ENCODE results near the gene DHX32. TPM values are rescaled to one million over a fixed set of nuclear protein-coding genes. Genes with fewer than 3 reads are reported as not detected.

Gene DHX32
- total and polyA plus RNA-seq, 3 donors from 2014 or later = 42.2 to 64.0 (median 60.2) TPM

DNA sequence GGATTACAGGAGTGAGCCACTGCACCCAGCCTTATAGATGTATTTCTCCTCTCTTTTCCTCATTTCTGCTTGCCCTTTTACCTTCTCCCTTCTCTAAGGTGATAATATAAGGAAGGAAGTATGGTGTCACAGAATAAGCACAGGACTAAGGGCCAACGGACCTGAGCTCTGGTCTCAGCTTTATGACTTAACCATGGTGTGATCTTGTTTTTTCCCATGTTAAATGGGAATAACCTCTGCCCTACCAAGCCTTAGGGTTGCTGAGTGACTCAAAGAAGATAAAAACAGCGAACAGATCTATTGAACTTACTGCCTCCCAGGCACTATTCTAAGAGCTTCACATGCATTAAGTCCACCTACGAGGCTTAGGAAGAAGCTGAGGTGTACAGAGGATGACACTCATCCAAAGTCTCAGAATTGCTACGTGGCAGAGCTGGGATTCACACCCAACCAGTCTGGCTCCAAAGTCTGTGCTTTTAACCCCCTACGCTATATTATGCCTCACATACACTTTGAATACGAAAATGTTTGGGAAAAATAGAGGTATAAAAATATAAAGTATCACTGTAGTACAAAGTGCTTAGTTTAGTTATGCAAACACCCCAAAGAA lies 63.6 kb downstream of the DHX32 start:
- intact Hi-C loops (cut with DNase I; ENCODE audit: low total_unique reads) = no loop called here
- H3K27me3 ChIP-seq = no peaks in the 10 kb centered on the region
- H3K36me3 ChIP-seq (ENCODE audit: low read depth, missing control alignments) = no peaks in the 10 kb centered on the region
- peaks cover 7% of the 10 kb centered on the region for H3K4me1 ChIP-seq
- DNase-seq = no peak
- no peaks in the 10 kb centered on the region for H3K9me3 ChIP-seq
- no peak for TF ChIP-seq CTCF (IDR thresholded peaks at IDR 0.05)
- no peak for TF ChIP-seq POLR2A (IDR thresholded peaks at IDR 0.05)
- 88 to 94% methylated on average over 6 of the region's 6 CpGs for WGBS, 2 donors
- no peak overlapping the region for H3K27ac ChIP-seq
- no peak overlapping the region for H3K4me3 ChIP-seq

- no peak for TF ChIP-seq CTCF (IDR thresholded peaks at IDR 0.05)
- no peak for TF ChIP-seq POLR2A (IDR thresholded peaks at IDR 0.05)
- H3K27me3 ChIP-seq = no peaks in the 10 kb centered on the region
- no peak for DNase-seq
- no peaks in the 10 kb centered on the region for H3K9me3 ChIP-seq
- no peak overlapping the region for H3K27ac ChIP-seq
- no peaks in the 10 kb centered on the region for H3K36me3 ChIP-seq (ENCODE audit: low read depth, missing control alignments)
- WGBS, 2 donors = 84 to 87% methylated on average over 4 of the region's 4 CpGs
- H3K4me3 ChIP-seq = no peak overlapping the region
- H3K4me1 ChIP-seq = no peaks in the 10 kb centered on the region
- intact Hi-C loops (cut with DNase I; ENCODE audit: low total_unique reads) = no loop called here
These were observed 64.5 kb downstream of the DHX32 start for GRCh38 chr10:125816548-125816947.

DNA sequence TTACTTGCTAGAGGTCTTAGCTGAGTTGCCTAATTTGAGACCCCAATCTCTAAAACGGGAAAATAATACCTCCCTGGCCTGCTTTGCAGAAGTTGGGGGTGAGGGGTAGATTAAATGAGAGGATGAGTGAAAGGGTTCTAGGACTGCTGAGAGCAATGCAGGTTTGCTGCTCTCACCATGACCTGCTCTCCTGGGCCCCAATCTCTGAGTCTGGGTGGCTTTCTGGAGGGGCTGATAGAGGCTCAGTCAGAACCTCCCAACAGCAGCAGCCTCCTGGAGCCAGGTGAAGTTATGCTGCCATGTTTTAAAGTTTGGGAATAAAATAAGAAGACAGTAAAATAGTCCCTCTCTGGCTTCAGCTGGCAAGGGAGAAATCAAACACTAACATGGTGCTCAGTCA lies 65.3 kb downstream of the DHX32 start:
- Histone ChIP-seq H3K36me3 (ENCODE audit: low read depth, missing control alignments) (no peaks in the 10 kb centered on the region), H3K9me3 (no peaks in the 10 kb centered on the region), H3K27ac (no peak overlapping the region), H3K27me3 (no peaks in the 10 kb centered on the region), H3K4me1 (no peaks in the 10 kb centered on the region), H3K4me3 (no peak overlapping the region)
- 0 to 56% methylated on average over 1 of the region's 1 CpG for WGBS, 2 donors
- TF ChIP-seq POLR2A (IDR thresholded peaks at IDR 0.05) (no peak), CTCF (IDR thresholded peaks at IDR 0.05) (no peak)
- intact Hi-C loops (cut with DNase I; ENCODE audit: low total_unique reads) = no loop called here
- no peak for DNase-seq

- intact Hi-C loops (cut with DNase I; ENCODE audit: low total_unique reads) = no loop called here
- Histone ChIP-seq H3K36me3 (ENCODE audit: low read depth, missing control alignments) (no peaks in the 10 kb centered on the region), H3K27me3 (no peaks in the 10 kb centered on the region), H3K4me1 (no peaks in the 10 kb centered on the region), H3K4me3 (no peak overlapping the region), H3K9me3 (no peaks in the 10 kb centered on the region), H3K27ac (no peak overlapping the region)
- DNase-seq = peak; percentile 54
- TF ChIP-seq POLR2A (IDR thresholded peaks at IDR 0.05) (no peak), CTCF (IDR thresholded peaks at IDR 0.05) (no peak)
- 47 to 65% methylated on average over 1 of the region's 1 CpG for WGBS, 2 donors
These were observed 68.9 kb downstream of the DHX32 start for GRCh38 chr10:125812128-125812750.

DNA sequence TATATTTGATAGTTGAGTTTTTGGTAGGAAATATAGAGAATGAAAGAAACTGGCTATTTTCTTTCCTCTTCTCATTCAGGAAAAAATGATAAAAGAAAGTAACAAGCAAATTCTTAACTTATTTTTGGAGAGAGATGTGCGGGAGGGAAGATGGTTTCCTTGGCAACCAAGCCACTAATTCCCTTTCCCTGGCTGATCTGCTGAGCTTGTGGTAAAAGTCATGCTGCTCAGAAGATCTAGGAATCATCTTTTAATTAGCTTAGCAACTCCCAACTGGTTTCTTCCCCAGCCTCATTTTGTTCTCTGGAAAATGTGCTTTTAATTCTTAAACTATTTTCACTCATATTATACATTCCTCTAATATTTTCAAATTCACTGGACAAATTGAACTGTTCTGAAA lies 69.8 kb downstream of the DHX32 start:
- intact Hi-C loops (cut with DNase I; ENCODE audit: low total_unique reads) = no loop called here
- H3K36me3 ChIP-seq (ENCODE audit: low read depth, missing control alignments) = no peaks in the 10 kb centered on the region
- 31 to 42% methylated on average over 1 of the region's 1 CpG for WGBS, 2 donors

More for the DNA sequence above, 69.8 kb downstream of the DHX32 start:
- no peak overlapping the region for H3K27ac ChIP-seq
- H3K9me3 ChIP-seq = no peaks in the 10 kb centered on the region
- H3K4me1 ChIP-seq = no peaks in the 10 kb centered on the region
- H3K4me3 ChIP-seq = no peak overlapping the region
- TF ChIP-seq CTCF (IDR thresholded peaks at IDR 0.05) (no peak), POLR2A (IDR thresholded peaks at IDR 0.05) (no peak)
- no peaks in the 10 kb centered on the region for H3K27me3 ChIP-seq
- no peak for DNase-seq
